Nephron progenitor cell (in vitro differentiated cells): ENCODE results near the gene SNRPD3.

Experiments used
- DNase-seq: peaks from one replicate; pipeline ENCODE4 v3.0.0; 2021
- H3K27ac Mint-ChIP-seq: 2 replicates; pipeline ENCODE4 v1.8.0; 2021; ENCODE audit warnings: mild to moderate bottlenecking, moderate library complexity, mixed read lengths
- H3K27me3 Mint-ChIP-seq: 2 replicates; pipeline ENCODE4 v1.8.0; 2021; ENCODE audit warnings: mild to moderate bottlenecking, low read depth, mixed read lengths; ENCODE audit not compliant: poor library complexity
- H3K36me3 Mint-ChIP-seq: 2 replicates; pipeline ENCODE4 v1.8.0; 2021; ENCODE audit warnings: low read depth, mixed read lengths
- H3K4me1 Mint-ChIP-seq: 2 replicates; pipeline ENCODE4 v1.8.0; 2021; ENCODE audit warnings: mixed read lengths
- H3K4me3 Mint-ChIP-seq: 2 replicates; pipeline ENCODE4 v1.8.0; 2021; ENCODE audit warnings: mild to moderate bottlenecking, moderate library complexity, mixed read lengths
- H3K9me3 Mint-ChIP-seq: 2 replicates; pipeline ENCODE4 v1.8.0; 2021; ENCODE audit warnings: mild to moderate bottlenecking, moderate library complexity, mixed read lengths
- TF ChIP-seq, protein P1 (sequence below): fragments of 200-600 bp; sonication (generic); IDR thresholded peaks from 2 replicates; pipeline ENCODE4 v1.5.0; 2021; ENCODE audit warnings: antibody characterized with exemption

The SNRPD3 gene

DNA sequence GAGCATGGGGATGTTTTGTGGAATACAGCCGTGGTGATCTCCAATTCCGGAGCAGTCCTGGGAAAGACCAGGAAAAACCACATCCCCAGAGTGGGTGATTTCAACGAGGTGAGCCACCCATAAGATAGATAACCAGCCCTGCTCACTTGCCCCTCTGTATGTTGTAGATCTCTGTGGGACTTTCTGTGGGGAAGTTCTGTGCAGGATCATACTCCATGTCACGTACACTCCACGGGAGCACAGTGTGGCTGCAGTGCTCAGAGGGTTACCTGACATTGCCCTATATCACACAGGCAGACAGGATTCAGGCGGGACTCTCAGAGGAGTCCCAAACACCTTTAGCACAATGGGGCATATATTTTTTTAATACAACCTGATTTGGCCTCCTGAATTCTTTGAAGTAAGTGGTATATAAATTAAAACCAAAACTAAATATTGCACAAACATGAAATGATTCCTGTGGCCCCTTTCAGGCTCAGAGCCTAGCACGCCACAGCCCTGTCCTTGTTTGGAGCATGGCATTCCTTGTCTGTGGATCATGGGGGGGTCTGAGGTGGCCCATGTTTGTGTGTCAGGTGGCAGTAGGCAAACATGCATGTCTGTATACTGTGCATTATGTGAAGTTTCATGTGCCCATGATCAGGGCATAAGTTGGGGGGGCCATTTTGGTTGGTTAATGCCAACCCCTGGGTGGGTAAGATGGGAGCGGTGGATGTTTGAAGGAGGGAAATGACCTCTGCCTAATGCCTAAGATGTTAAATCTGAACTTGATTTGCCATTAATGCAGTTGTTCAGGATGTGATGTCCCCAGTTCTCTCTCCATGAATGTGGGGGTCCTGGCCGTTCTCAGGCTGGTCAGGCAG, 42.2 kb upstream of the SNRPD3 start:
- TF ChIP-seq, protein P1, sequence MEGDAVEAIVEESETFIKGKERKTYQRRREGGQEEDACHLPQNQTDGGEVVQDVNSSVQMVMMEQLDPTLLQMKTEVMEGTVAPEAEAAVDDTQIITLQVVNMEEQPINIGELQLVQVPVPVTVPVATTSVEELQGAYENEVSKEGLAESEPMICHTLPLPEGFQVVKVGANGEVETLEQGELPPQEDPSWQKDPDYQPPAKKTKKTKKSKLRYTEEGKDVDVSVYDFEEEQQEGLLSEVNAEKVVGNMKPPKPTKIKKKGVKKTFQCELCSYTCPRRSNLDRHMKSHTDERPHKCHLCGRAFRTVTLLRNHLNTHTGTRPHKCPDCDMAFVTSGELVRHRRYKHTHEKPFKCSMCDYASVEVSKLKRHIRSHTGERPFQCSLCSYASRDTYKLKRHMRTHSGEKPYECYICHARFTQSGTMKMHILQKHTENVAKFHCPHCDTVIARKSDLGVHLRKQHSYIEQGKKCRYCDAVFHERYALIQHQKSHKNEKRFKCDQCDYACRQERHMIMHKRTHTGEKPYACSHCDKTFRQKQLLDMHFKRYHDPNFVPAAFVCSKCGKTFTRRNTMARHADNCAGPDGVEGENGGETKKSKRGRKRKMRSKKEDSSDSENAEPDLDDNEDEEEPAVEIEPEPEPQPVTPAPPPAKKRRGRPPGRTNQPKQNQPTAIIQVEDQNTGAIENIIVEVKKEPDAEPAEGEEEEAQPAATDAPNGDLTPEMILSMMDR, result no peak
- no peak overlapping the region for H3K4me3 Mint-ChIP-seq
- no peak for DNase-seq
- H3K36me3 Mint-ChIP-seq, result no peaks in the 10 kb centered on the region
- H3K27me3 Mint-ChIP-seq, result peaks cover 67% of the 10 kb centered on the region
- peaks cover 12% of the 10 kb centered on the region for H3K4me1 Mint-ChIP-seq
- no peak overlapping the region for H3K27ac Mint-ChIP-seq
- H3K9me3 Mint-ChIP-seq, result no peaks in the 10 kb centered on the region

DNA sequence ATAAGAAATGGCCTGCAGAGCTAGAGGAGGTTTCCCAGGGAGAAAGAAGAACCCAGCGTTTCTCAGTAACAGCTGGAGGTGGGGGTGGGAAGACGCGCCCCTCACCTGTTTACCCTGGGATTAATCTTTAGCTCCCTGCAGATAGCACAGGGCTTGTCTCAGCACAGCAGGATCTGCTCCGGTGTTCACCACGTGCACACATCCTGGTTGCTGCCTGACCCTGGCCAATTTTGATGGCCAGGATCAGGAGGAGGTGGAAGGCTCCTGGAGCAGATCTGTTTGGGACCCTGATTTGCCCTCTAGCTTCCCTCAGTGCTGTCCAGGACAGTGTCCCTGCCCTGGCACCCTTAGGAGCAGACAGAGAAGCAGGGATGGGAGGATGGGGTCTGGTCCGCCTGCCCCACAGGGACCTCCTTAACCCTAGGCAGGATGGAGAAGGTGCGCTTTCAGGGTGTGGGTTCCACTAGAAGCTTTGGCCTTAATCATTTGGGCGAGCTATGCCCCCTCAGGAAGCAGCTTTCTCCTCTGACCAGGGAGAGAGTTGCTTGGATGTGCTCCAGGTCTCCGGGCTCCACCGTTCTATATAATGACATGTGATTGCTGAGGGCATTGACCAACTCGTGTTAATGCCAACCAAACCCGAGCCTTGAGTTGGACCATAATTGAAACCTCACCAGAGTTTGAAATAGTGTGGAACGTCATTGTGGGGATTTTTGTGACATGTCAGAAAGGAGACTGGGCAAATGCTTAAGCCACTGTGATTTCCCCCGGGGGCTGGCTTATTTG, 41.4 kb upstream of the SNRPD3 start:
- Mint-ChIP-seq H3K27ac (no peak overlapping the region), H3K36me3 (no peaks in the 10 kb centered on the region), H3K4me1 (peaks cover 12% of the 10 kb centered on the region), H3K4me3 (no peak overlapping the region), H3K27me3 (peaks cover 69% of the 10 kb centered on the region), H3K9me3 (no peaks in the 10 kb centered on the region)
- TF ChIP-seq, protein P1, result no peak
- no peak for DNase-seq

DNA sequence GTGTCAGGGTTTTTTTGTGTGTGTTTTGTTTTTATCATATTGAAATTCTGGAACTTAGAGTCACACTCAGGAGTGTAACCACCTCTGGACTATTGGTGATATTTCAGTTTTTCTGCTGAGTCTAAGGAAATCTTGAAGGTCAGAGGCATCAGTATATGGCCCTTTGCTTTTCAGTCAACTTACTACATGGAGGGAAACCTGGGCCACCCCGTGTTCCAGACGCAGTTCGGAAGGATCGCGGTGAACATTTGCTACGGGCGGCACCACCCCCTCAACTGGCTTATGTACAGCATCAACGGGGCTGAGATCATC, 40.8 kb upstream of the SNRPD3 start:
- Mint-ChIP-seq H3K27ac (no peak overlapping the region), H3K27me3 (peaks cover 65% of the 10 kb centered on the region), H3K4me3 (no peak overlapping the region), H3K36me3 (no peaks in the 10 kb centered on the region), H3K9me3 (no peaks in the 10 kb centered on the region), H3K4me1 (peaks cover 12% of the 10 kb centered on the region)
- TF ChIP-seq, protein P1, result no peak
- no peak for DNase-seq

DNA sequence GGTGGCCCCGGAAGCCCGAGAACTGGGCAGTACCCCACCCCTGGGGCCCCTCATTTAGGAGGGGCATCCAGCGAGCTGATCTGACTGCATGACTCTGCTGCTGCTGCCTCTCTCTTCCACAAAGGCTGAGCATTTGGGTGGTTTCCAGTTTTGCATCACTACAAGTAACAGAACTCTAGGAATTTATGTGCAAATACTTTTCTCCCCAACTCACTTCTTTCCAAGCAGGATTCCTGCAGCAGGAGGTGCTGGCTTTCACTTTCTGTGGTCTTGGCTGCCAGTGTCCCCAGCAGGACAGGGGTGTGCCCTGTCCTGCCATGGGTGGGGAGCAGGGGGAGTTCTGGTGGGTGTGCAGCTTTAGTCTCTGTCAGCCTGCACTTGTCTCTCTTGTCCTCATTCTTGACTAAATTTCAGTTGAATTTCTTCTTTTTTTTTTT, 39.5 kb upstream of the SNRPD3 start:
- TF ChIP-seq, protein P1, result no peak
- H3K27me3 Mint-ChIP-seq, result peaks cover 66% of the 10 kb centered on the region
- H3K4me3 Mint-ChIP-seq, result no peak overlapping the region
- no peak overlapping the region for H3K27ac Mint-ChIP-seq
- peaks cover 5% of the 10 kb centered on the region for H3K4me1 Mint-ChIP-seq
- DNase-seq, result no peak
- H3K9me3 Mint-ChIP-seq, result no peaks in the 10 kb centered on the region
- H3K36me3 Mint-ChIP-seq, result no peaks in the 10 kb centered on the region

DNA sequence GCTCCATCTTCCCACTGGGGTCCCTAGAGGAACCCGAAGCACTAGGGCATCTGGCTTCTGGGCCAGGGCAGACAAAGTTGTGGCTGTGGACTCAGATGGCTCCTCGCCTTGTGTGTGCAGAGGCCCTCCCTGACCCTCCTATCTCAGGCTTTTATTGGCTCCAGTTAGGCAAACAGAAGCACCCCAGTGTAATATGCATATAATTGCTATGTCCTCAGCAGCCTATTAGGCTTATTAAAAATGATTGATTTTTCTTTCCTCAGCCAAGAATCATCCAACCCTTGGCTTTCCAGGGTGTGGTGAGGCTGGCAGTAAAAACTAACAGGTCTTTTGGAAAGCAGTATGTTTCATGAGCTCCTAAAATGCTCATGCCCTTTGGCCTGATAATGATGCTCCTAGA, 38.4 kb upstream of the SNRPD3 start:
- no peak overlapping the region for H3K4me3 Mint-ChIP-seq
- no peaks in the 10 kb centered on the region for H3K36me3 Mint-ChIP-seq
- TF ChIP-seq, protein P1, result no peak
- no peak for DNase-seq
- H3K9me3 Mint-ChIP-seq, result no peaks in the 10 kb centered on the region
- H3K27ac Mint-ChIP-seq, result no peak overlapping the region
- peaks cover 9% of the 10 kb centered on the region for H3K4me1 Mint-ChIP-seq
- peaks cover 66% of the 10 kb centered on the region for H3K27me3 Mint-ChIP-seq
